HG03575 (cell line): Measurements from ENCODE around the gene DDR2.
A peak's percentile ranks its signal among the peaks of the same experiment; 100 is the strongest.
"Not testable (repeated sequence)": the region's sequence is repeated elsewhere in the genome, so short reads cannot be mapped to it uniquely, and the experiment has no call there.

ENCODE experiments used
- ATAC-seq: cut with Tn5 transposase; IDR thresholded peaks from one replicate; pipeline ENCODE4 v1.9.1; 2021; ENCODE audit not compliant: unreplicated experiment, insufficient number of reproducible peaks, low FRiP score; ENCODE audit errors: extremely low read depth

Gene DDR2

DNA sequence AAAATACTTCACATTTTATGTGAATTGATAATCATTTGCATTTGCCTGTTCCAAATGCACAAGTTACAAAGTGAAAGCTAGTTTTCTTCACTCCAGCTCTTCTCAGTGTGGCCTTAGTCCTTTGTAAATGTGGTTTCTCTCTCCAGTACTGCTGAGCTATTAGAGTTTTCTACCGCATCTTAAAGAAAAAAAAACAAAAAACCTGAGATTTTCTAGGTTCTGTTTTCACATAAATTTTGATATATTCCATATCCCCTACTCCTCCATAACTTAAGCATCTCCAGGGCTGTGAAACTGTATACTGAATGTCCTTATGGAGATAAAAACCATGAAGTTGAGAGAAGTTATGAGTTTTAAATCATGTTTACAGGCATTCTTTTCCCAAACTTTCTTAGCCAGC is 162.0 kb downstream of the DDR2 start:
- ATAC-seq: not testable (repeated sequence)

GRCh38 chr1:162796617-162797279 is 164.5 kb downstream of the DDR2 start:
- not testable (repeated sequence) for ATAC-seq

DNA sequence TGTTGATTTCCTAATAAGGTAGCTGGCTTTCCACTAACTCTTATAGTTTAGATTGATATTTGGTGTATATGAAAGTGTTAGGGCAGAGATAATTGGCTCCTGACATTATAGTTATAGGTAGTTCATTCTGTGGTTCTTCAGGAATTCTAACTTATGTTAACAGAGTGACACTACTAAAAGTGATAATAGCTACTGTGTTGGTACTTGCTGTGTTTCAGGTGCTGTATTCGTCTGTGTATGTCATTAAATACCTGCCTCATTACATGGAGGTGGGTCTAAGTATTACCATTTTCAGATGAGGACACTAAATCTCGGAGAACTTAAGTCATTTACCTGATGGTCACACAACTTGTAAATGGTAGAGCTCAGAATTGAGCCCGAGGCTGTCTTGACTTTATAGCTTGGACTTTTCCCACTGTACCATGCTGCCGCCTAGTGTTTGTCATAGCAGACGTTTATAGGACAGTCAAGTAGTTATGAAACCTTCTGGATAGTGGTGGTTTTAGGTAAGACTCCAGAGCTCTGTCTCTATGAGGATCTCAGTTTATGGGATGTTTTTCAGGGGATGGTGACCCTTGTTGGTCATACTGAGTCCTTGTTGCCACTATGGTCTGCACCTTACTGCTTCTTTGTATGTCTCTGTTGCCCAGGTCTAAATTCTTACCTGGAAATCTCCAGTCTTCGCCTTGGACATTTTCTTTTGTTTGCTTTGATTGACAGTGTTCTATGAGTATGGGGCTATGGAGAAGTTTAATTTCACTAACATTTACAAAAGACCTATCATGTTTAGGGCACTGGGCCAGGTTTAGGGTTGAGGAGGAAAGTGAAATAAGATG is 167.9 kb downstream of the DDR2 start:
- not testable (repeated sequence) for ATAC-seq

- ATAC-seq: not testable (repeated sequence)
These were observed 175.2 kb downstream of the DDR2 start for GRCh38 chr1:162807503-162807902.

- ATAC-seq: not testable (repeated sequence)
These were observed 180.1 kb downstream of the DDR2 start for GRCh38 chr1:162812357-162812756.

- ATAC-seq: not testable (repeated sequence)
These were observed 185.9 kb downstream of the DDR2 start for GRCh38 chr1:162818136-162818535.

DNA sequence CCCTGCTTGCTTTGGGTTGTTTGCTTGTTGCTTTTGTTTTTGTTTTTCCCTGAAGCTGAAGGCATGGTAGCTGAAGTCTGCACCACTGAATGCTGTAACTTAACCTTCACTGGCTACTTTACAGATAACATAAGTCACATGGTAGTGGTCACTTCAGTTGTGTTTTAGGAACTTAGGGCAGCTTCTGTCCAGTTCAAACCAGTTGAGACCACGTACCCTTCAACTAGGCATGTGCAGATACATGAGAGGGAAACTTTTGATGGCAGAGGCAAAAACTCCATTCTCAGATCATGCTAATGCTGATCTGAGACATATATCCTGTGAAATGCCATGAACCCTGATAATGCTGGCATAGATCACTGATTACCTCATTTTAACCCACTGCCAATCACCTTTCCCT is 186.4 kb downstream of the DDR2 start:
- not testable (repeated sequence) for ATAC-seq

DNA sequence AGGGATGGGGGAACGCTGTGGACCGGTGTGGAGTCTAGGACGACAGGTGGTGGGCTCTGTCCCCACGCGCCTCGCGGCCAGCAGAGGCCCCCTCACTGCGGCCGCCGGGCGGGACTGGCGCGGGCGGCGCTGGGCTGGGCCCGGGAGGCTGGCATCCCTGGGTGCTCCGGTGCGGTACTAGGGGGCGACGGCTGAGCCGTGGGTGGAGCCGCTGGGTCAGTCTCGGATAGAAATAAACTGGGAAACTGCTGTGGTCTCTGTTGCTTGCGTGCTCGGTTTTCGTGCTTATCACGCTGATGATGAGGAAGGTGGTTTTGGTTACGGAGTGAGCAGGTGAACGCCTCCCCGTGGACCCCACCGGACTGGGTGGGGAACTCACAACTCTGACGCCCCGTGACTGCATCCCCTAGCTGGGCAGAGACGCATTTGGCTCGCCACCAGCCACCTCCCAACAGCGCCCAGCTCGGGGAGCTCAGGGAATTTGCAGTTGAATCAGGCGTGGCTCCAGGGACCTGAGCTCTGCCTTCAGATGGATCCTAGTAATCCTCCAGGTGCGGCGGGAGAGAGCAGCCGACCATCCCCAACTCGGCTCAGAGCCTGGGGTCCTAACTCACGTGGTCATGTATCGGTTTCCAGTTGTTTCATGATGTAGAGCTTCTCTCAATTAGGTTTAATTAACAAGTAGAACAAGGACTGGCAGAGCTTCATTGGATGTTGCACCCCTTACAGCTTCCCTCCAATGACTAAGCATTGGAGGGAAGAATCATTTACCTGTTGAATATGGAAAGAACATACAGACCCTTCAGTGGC is 190.3 kb downstream of the DDR2 start:
- no peak for ATAC-seq

GRCh38 chr1:162823231-162823630 is 191.0 kb downstream of the DDR2 start:
- ATAC-seq: no peak

DNA sequence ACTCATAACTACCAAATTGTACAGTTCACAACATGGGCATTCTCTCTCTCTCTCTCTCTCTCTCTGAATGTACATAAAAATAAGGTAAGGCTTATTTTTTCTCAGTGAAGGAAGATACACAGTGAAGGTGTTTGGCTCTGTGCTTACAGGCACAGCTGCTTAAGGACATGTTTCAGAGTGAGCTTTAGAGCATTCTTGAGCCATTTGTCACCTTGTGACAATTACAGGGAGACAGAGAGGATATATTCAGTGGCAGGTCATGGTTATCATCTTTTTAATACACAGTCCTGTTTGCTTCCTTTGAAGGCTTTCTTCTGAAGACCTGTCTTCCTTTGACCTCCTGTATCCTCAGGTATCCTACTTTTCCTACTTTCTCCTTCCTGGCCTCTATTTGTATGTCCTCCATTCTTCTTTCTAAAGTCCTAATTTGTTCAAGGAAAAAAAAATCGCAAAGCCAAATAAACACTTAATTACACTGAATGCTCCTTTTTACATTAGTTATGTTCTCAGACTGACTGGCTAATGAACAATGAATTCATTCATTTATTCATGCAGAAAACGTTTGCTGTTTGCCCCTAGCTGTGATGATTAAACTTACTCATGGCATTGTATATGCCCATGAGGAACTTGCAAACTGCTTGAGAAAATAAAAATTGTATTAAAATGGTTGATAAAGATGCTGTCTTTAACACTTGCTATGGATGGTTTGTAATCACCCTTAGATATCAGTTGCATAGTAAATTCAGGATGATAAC is 191.7 kb downstream of the DDR2 start:
- no peak for ATAC-seq

- no peak for ATAC-seq
These were observed 197.0 kb downstream of the DDR2 start for GRCh38 chr1:162829268-162829667.

GRCh38 chr1:162832470-162832869 is 200.2 kb downstream of the DDR2 start:
- ATAC-seq: no peak

GRCh38 chr1:162835157-162835899 is 203.1 kb downstream of the DDR2 start:
- peak; percentile 92 for ATAC-seq
